ENCODE measurements around the gene BCL11A.

DNA sequence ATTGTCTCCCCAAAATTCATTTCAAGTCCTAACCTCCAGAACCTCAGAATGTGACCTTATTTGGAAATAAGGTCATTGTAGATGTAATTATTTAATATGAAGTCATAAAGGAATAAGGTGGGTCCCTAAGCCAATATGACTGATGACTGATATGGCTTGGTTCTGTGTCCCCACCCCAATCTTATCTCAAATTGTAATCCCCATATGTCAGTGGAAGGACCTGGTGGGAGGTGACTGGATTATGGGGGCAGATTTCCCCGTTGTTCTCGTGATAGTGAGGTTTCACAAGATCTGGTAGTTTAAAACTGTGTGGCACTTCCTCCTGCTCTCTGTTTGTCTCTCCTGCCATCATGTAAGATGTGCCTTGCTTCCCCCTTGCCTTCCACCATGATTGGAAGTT, 43.0 kb upstream of the BCL11A start:
- TF ChIP-seq EP300 (IDR thresholded peaks at IDR 0.05; ENCODE audit: borderline replicate concordance), result no peak
- no peak for TF ChIP-seq YY1 (IDR thresholded peaks at IDR 0.05; ENCODE audit: low read depth)
- TF ChIP-seq, protein P1, sequence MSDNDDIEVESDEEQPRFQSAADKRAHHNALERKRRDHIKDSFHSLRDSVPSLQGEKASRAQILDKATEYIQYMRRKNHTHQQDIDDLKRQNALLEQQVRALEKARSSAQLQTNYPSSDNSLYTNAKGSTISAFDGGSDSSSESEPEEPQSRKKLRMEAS (IDR thresholded peaks at IDR 0.05), result no peak
- TF ChIP-seq CEBPB (IDR thresholded peaks at IDR 0.05), result no peak
- no peak for TF ChIP-seq REST (IDR thresholded peaks at IDR 0.05; ENCODE audit: low read depth)
- no peak for TF ChIP-seq ZBTB7A (IDR thresholded peaks at IDR 0.05; ENCODE audit: low read depth)
- no peak for TF ChIP-seq NFIC (IDR thresholded peaks at IDR 0.05)
- TF ChIP-seq EGR1 (IDR thresholded peaks at IDR 0.05), result no peak
- TF ChIP-seq CREB1 (IDR thresholded peaks at IDR 0.05; ENCODE audit: low read depth), result no peak
- TF ChIP-seq TAF1 (IDR thresholded peaks at IDR 0.05; ENCODE audit: low read depth), result no peak
- no peak for TF ChIP-seq TCF12 (IDR thresholded peaks at IDR 0.05; ENCODE audit: low read depth)
- TF ChIP-seq FOXM1 (IDR thresholded peaks at IDR 0.05; ENCODE audit: borderline replicate concordance, low read depth), result no peak

Data from Ishikawa (cell line).